ENCODE results near the gene TADA2B. TPM values are rescaled to one million over a fixed set of nuclear protein-coding genes. Genes with fewer than 3 reads are reported as not detected.
"Not testable (repeated sequence)": the region's sequence is repeated elsewhere in the genome, so short reads cannot be mapped to it uniquely, and the experiment has no call there.

The TADA2B gene
- total RNA-seq, 4 donors from 2014 or later = 17.9 to 34.1 (median 26.6) TPM

- DNase-seq = no peak
- TF ChIP-seq POLR2A (IDR thresholded peaks at IDR 0.05) (no peak), CTCF (IDR thresholded peaks at IDR 0.05) (no peak)
- no peak overlapping the region for H3K4me3 ChIP-seq (replicated peaks in 1 of 3)
- WGBS, 2 donors = 89 to 95% methylated on average over 12 of the region's 16 CpGs
- no peak overlapping the region for H3K27ac ChIP-seq
- intact Hi-C loops (cut with DNase I) = no loop called here
- no peaks in the 10 kb centered on the region for H3K9me3 ChIP-seq
- no peaks in the 10 kb centered on the region for H3K4me1 ChIP-seq
- no peaks in the 10 kb centered on the region for H3K36me3 ChIP-seq
- H3K27me3 ChIP-seq = no peaks in the 10 kb centered on the region
Observed at GRCh38 chr4:7095611-7096155, 52.5 kb downstream of the TADA2B start.

GRCh38 chr4:7096236-7096635 lies 53.1 kb downstream of the TADA2B start:
- Histone ChIP-seq H3K27ac (no peak overlapping the region), H3K9me3 (no peaks in the 10 kb centered on the region), H3K4me1 (no peaks in the 10 kb centered on the region), H3K27me3 (no peaks in the 10 kb centered on the region), H3K36me3 (no peaks in the 10 kb centered on the region), H3K4me3 (replicated peaks in 1 of 3) (no peak overlapping the region)
- intact Hi-C loops (cut with DNase I) = no loop called here
- no peak for TF ChIP-seq POLR2A (IDR thresholded peaks at IDR 0.05)
- TF ChIP-seq CTCF (IDR thresholded peaks at IDR 0.05) = no peak
- WGBS, 2 donors = 90% methylated on average over 7 of the region's 7 CpGs
- DNase-seq = no peak

- Histone ChIP-seq H3K9me3 (no peaks in the 10 kb centered on the region), H3K27me3 (no peaks in the 10 kb centered on the region), H3K27ac (no peak overlapping the region), H3K4me1 (peaks cover 19 to 22% of the 10 kb centered on the region in 2 donors), H3K4me3 (replicated peaks in 1 of 3) (peak overlapping the region in 1 of 3 donors; percentile 60), H3K36me3 (no peaks in the 10 kb centered on the region)
- TF ChIP-seq CTCF (IDR thresholded peaks at IDR 0.05) (peak; percentile 55 to 77 (median 61)), POLR2A (IDR thresholded peaks at IDR 0.05) (no peak)
- intact Hi-C loops (cut with DNase I) = no loop called here
- DNase-seq = peak; percentile 76 to 79
- 24 to 28% methylated on average over 19 to 22 of the region's 24 CpGs for WGBS, 2 donors
Observed at GRCh38 chr4:7101692-7102515, 58.7 kb downstream of the TADA2B start.

GRCh38 chr4:7102516-7102909 lies 59.3 kb downstream of the TADA2B start:
- WGBS, 2 donors = 38 to 47% methylated on average over 12 of the region's 12 CpGs
- H3K9me3 ChIP-seq; intact Hi-C loops (cut with DNase I); H3K27me3 ChIP-seq; H3K36me3 ChIP-seq: not testable (repeated sequence)
- Histone ChIP-seq H3K27ac (peak overlapping the region in 2 of 3 donors; percentile 69 to 70), H3K4me3 (replicated peaks in 1 of 3) (peak overlapping the region in 1 of 3 donors; percentile 60), H3K4me1 (peaks cover 19 to 22% of the 10 kb centered on the region in 2 donors)
- peak; percentile 23 to 26 for DNase-seq

GRCh38 chr4:7103031-7103606 lies 59.9 kb downstream of the TADA2B start:
- peak overlapping the region; percentile 7 to 83 (median 60) for H3K4me3 ChIP-seq (replicated peaks in 1 of 3)
- H3K27me3 ChIP-seq = no peaks in the 10 kb centered on the region
- intact Hi-C loops (cut with DNase I) = no loop called here
- DNase-seq = peak; percentile 93 to 96
- TF ChIP-seq POLR2A (IDR thresholded peaks at IDR 0.05) (peak in 1 of 2 donors; percentile 68), CTCF (IDR thresholded peaks at IDR 0.05) (no peak)
- 0 to 2% methylated on average over 18 to 27 of the region's 35 CpGs for WGBS, 2 donors
- no peaks in the 10 kb centered on the region for H3K36me3 ChIP-seq
- no peaks in the 10 kb centered on the region for H3K9me3 ChIP-seq
- H3K4me1 ChIP-seq = peaks cover 19 to 22% of the 10 kb centered on the region in 2 donors
- H3K27ac ChIP-seq = peak overlapping the region; percentile 69 to 90 (median 70)
